ENCODE data around the gene SAE1.

- TF ChIP-seq EZH2 (IDR thresholded peaks at IDR 0.05) (no peak), POLR2AphosphoS5 (IDR thresholded peaks at IDR 0.05; ENCODE audit: borderline replicate concordance, low read depth, low read length) (no peak)
Measured at GRCh38 chr19:47141695-47142094, 11.1 kb downstream of the SAE1 start.
